ENCODE results near the gene SLC66A3.
"Not testable (repeated sequence)": the region's sequence is repeated elsewhere in the genome, so short reads cannot be mapped to it uniquely, and the experiment has no call there.

Gene SLC66A3

GRCh38 chr2:11163439-11164317 lies 8.4 kb downstream of the SLC66A3 start:
- DNase-seq (ENCODE audit: low read depth) = no peak

DNA sequence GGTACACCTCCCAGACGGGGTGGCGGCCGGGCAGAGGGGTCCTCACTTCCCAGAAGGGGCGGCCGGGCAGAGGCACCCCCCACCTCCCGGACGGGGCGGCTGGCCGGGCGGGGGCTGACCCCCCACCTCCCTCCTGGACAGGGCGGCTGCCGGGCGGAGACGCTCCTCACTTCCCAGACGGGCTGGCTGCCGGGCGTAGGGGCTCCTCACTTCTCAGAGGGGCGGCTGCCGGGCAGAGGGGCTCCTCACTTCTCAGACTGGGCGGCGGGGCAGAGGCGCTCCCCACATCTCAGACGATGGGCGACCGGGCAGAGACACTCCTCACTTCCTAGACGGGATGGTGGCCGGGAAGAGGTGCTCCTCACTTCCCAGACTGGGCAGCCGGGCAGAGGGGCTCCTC lies 9.8 kb downstream of the SLC66A3 start:
- not testable (repeated sequence) for DNase-seq (ENCODE audit: low read depth)

- no peak for DNase-seq (ENCODE audit: low read depth)
Measured at GRCh38 chr2:11166476-11166875, 11.2 kb downstream of the SLC66A3 start.

GRCh38 chr2:11168488-11168887 lies 13.2 kb downstream of the SLC66A3 start:
- no peak for DNase-seq (ENCODE audit: low read depth)

DNA sequence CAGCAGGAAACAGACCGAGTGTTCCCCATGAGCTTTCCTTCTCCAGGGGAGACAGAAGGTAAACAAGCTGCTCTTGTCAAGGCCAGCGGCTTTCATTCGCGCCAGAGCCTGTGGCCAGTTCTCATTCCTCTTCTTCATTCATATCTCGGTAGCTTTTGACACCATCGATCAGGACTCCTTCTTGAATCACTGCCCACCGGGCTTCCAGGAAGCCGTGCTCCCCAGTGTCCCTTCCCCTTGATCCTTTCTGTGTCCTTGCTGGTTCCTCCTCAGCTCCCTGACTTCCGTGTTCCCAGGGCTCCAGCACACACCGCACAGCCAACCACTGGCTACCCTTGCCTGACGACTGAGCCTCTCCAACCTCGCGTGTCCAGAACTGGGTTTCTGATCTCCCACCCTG lies 14.1 kb downstream of the SLC66A3 start:
- DNase-seq (ENCODE audit: low read depth) = no peak

GRCh38 chr2:11174222-11174621 lies 19.0 kb downstream of the SLC66A3 start:
- DNase-seq (ENCODE audit: low read depth) = no peak

DNA sequence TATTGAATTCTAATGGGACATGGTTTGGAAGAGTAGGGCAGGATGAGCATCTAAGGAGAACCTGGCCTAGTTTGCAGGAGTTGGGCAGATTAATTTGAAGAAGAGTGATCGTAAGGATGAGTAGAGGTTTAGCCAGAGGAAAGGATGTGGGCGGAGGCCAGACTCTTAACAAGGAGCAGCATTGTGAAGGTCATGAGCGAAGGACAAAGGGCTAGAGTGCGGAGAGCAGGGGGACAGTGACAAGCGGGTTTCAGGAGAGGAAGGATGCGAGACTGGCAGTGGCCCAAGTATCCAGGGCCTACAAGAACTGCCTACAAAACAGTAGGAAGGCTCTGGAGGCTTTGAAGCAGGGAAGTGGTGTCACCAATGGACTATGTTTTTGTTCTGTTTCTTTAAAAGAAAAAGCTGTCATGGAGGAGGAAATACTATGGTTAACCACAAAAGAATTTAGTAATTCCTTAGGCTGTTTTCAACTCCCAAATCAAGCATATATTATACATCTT lies 20.1 kb downstream of the SLC66A3 start:
- DNase-seq (ENCODE audit: low read depth) = peak; percentile 11

DNA sequence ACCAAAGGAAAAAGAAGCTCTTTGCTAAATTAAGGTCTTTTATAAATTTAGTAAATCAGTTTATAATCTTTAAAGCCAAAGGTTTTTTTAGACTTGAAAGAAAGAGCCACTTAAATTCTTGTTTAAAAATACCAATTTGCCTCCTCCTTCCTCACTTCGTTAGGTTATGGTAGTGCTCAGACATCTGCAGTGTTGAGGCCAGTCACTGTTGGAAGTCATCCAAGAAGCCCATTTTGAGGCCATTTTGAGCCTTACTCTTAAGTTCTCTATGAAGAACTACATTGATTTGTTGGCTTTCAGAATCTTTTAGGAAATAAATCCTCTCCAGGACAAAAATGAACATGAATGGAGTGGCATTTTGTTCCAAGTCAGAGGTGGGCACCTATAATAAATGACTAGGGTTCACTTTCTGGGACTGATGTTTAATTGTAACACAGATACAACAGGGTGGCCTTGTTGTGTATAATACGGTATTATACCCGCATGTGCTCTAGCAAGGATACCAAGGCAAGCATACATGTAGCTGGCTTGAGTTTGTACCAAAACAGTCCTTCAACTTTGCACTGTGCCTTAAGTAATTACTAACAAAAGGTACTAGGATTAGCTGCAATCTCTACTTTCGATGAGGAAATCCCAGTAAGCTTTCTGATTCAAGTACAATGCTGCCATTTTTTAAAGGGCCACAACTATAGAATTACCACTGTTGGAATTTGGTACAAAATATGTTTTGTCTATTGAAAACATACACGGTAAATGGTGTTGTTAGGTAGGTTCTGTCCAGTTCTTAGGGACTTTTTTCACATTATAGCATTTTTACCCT lies 22.8 kb downstream of the SLC66A3 start:
- no peak for DNase-seq (ENCODE audit: low read depth)

DNA sequence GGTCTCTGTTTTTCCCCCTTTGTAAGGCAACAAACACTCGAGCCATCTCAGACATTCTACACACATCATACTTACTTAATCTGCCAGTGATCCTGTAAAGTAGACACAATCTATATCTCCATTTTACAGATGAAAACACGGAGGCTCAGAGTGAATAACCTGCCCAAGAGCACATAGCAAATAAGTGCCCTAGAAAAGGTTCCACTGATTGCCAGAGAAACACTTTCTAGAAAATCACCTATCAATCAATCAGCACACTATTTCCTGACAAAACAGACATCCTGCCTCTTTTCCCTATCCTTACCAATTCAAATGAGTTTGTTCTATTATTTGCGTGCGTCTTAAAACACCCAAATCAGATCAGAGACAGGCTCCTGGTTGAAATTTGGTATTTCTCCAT lies 23.9 kb downstream of the SLC66A3 start:
- no peak for DNase-seq (ENCODE audit: low read depth)

- no peak for DNase-seq (ENCODE audit: low read depth)
Measured at GRCh38 chr2:11179899-11180298, 24.6 kb downstream of the SLC66A3 start.

- no peak for DNase-seq (ENCODE audit: low read depth)
Measured at GRCh38 chr2:11180653-11181052, 25.4 kb downstream of the SLC66A3 start.

GRCh38 chr2:11182951-11183350 lies 27.7 kb downstream of the SLC66A3 start:
- DNase-seq (ENCODE audit: low read depth) = no peak

DNA sequence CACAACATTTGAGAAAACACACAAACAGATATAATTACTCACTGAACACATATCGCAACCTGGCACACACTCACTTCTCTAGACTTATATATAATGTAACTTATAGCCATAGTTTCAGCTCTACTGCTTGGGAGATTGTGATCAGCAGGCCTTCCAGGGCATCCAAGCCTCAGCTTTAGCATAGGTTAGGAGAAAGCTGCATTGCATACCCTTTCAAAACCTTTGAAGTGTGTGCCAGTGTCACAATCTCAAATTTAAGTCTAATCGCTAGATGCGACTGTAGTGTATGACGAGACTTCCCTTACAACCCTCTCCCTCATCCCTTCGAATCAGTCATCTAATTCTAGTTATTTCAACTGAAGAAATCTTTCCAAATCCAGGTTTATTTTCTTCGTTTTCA lies 30.9 kb downstream of the SLC66A3 start:
- no peak for DNase-seq (ENCODE audit: low read depth)

DNA sequence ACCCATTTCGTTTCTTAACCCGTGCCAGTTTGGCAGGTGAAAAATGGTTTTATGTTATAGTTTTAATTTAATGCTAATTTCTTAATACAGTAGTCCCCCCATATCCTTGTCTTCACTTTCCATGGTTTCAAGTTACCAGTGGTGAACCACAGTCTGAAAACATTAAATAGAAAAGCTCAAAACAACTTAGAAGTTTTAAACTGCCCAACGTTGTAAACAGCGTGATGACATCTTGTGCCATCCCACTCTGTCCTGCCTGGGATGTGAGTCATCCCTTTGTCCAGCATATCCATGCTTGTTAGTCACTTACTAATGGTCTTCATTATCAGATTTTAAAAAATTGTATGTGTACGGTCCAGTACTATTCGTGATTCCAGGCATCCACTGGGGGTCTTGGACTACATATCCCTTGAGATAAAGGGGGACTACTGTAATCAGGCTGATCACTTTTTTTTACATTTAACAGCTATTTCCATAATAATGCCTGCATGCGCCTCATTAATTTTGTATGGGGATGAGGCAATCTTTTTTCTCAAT lies 31.9 kb downstream of the SLC66A3 start:
- peak; percentile 41 for DNase-seq (ENCODE audit: low read depth)

GRCh38 chr2:11187731-11188130 lies 32.5 kb downstream of the SLC66A3 start:
- no peak for DNase-seq (ENCODE audit: low read depth)

GRCh38 chr2:11196246-11196645 lies 41.0 kb downstream of the SLC66A3 start:
- no peak for DNase-seq (ENCODE audit: low read depth)

DNA sequence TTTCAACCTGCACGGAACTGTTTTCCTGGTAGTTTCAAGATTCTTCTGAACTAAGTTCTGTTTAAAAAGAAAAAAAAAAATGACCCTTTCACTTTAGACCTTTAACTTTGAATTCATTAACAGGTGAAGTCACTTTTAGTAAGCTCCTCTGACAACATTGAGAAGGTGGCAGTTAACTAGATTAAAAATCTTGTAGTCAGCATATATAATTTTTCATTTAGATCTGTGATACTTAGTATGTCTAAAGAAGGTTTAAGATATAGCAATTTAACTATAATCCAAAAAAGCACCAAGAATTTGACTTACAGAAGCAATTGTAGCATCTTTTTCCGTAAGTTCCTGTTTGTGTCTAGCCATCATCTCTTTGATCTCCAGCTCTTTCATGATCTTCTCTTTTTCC lies 45.4 kb downstream of the SLC66A3 start:
- no peak for DNase-seq (ENCODE audit: low read depth)

- DNase-seq (ENCODE audit: low read depth) = no peak
Measured at GRCh38 chr2:11201969-11202368, 46.7 kb downstream of the SLC66A3 start.

DNA sequence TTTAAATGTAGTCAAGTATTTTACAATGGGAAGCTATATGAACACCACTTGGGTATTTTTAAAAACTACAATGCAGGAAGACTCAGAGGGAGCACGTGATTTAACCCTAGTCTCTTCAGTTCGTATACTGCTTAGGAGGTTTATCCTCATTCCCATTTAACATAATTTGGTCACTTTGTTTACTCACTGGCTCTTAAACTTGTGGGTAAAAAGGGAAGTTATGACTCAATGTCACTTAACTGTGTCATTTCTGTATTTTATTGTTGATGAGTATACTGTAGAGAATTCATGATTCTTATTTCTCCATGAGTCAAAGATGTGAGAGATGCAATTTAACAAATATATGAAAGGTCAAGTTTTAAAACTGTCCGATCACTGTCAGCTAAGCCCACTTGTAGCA lies 48.2 kb downstream of the SLC66A3 start:
- DNase-seq (ENCODE audit: low read depth) = peak; percentile 60

GRCh38 chr2:11208083-11208482 lies 52.8 kb downstream of the SLC66A3 start:
- no peak for DNase-seq (ENCODE audit: low read depth)

- DNase-seq (ENCODE audit: low read depth) = no peak
Measured at GRCh38 chr2:11212645-11213044, 57.4 kb downstream of the SLC66A3 start.

- DNase-seq (ENCODE audit: low read depth) = peak; percentile 22
Measured at GRCh38 chr2:11213090-11213638, 57.9 kb downstream of the SLC66A3 start.

All from stromal cell of bone marrow (primary cell).